Aorta (tissue), 5 donors: ENCODE data around the gene DRC7. TPM values are rescaled to one million over a fixed set of nuclear protein-coding genes. Genes with fewer than 3 reads are reported as not detected.

Experiments used
- ATAC-seq: fragments of 200-7000 bp; cut with Tn5 transposase; one replicate; pipeline ENCODE4 v1.9.1; 2022; ENCODE audit warnings: moderate library complexity; ENCODE audit not compliant: low FRiP score
- DNase-seq, 2 donors: peaks; one replicate each; pipeline ENCODE4 v3.0.0-alpha.2; 2020
- H3K27ac ChIP-seq, 2 donors: one replicate each; pipeline ENCODE4 v1.5.1; 2013; ENCODE audit warnings: low read length in 2 of 2, mild to moderate bottlenecking in 2 of 2, moderate library complexity in 2 of 2, control low read depth in 1 of 2, inconsistent platforms in 1 of 2, low read depth in 1 of 2
- H3K27me3 ChIP-seq, 2 donors: one replicate each; pipeline ENCODE4 v1.6.1; 2013; ENCODE audit warnings: control low read depth in 1 of 2, low read length in 1 of 2, mild to moderate bottlenecking in 1 of 2, moderate library complexity in 1 of 2; ENCODE audit not compliant: insufficient read depth in 2 of 2, control insufficient read depth in 1 of 2
- H3K36me3 ChIP-seq, 2 donors: one replicate each; pipeline ENCODE4 v1.6.1; 2013; ENCODE audit warnings: control low read depth in 1 of 2, low read length in 1 of 2, mild to moderate bottlenecking in 1 of 2; ENCODE audit not compliant: insufficient read depth in 2 of 2, control insufficient read depth in 1 of 2
- H3K4me1 ChIP-seq, 2 donors: one replicate each; pipeline ENCODE4 v1.6.1; 2013; ENCODE audit warnings: low read length in 2 of 2, control low read depth in 1 of 2, mild to moderate bottlenecking in 1 of 2, moderate library complexity in 1 of 2; ENCODE audit not compliant: insufficient read depth in 2 of 2, control insufficient read depth in 1 of 2
- H3K4me3 ChIP-seq, 2 donors: one replicate each; pipeline ENCODE4 v1.5.1; 2013; ENCODE audit warnings: low read length in 2 of 2, control low read depth in 1 of 2, mild to moderate bottlenecking in 1 of 2
- H3K9me3 ChIP-seq: one replicate; pipeline ENCODE4 v1.6.1; 2013; ENCODE audit warnings: mild to moderate bottlenecking, low read length; ENCODE audit not compliant: control insufficient read depth
- WGBS, 2 donors: extraction: QIAGEN DNeasy Blood & Tissue Kit; methylation state at CpG; one replicate each; pipeline ENCODE4 v1.1.7; 2013; 5-methylcytosine and 5-hydroxymethylcytosine counted together
- intact Hi-C, 2 donors: fragments of 100-400 bp; cut with DNase I; formaldehyde crosslinking; loops; one replicate each; pipeline versions ENCODE4 v1.14.2 to v1.15.0; 2022
- polyA plus RNA-seq, 2 donors: library from polyadenylated mRNA; stranded (reverse); fragments of 200-250 nt; gene quantifications; one replicate each; pipeline ENCODE4 v1.2.3, GENCODE V29; 2013
- total RNA-seq, 2 donors: library from RNA; stranded (reverse); fragmentation: NEBNext Ultra II Directional; extraction: Animal tissue kit (Norgen Biotek cat#: 25700); gene quantifications; one replicate each; pipeline ENCODE4 v1.2.1, GENCODE V29; 2021
- donor health status: healthy with polysubstance abuse.
- donor health status: Bipolar disorder and iron deficiency.
- donor health status: DM: no; HTN: no; CAD: no.
- donor health status: DM: no; HTN: no; CAD: no.
- donor health status: DM: yes; HTN: yes; CAD: no.

DRC7 gene
- total and polyA plus RNA-seq, 4 donors, result 0.08 TPM; not detected in 3

DNA sequence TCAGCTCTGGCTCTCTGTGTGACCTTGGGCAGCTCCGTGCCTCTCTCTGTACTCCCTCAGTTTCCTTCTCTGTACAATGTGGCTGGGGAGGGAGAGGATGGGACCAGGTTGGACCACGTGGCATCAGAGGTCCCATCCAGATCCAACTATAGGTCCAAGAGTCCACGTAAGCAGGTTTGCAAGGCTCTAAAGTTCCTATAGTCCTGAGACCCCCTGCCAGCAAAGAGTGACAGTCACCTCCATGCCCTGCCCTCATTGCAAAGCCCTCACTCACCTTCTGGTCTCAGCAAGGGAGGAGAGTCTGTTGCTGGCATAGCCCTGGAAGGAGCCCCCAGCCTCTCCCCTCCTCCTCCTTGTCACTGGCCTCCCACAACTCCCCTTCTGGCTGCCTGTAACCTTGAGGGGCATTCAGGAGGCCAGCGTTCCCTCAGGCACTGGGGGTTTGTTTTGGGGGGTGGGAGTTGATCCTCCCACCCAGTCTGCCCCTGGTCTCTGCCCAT, 6.1 kb upstream of the DRC7 start:
- H3K27ac ChIP-seq, result no peak overlapping the region
- no peaks in the 10 kb centered on the region for H3K27me3 ChIP-seq
- intact Hi-C loops, result no loop called here
- peak in 1 of 2 donors; percentile 6 for DNase-seq
- no peak for ATAC-seq
- no peaks in the 10 kb centered on the region for H3K9me3 ChIP-seq
- H3K4me3 ChIP-seq, result no peak overlapping the region
- H3K4me1 ChIP-seq, result no peaks in the 10 kb centered on the region
- no peaks in the 10 kb centered on the region for H3K36me3 ChIP-seq
- WGBS, 2 donors, result 57 to 78% methylated on average over 4 of the region's 4 CpGs

DNA sequence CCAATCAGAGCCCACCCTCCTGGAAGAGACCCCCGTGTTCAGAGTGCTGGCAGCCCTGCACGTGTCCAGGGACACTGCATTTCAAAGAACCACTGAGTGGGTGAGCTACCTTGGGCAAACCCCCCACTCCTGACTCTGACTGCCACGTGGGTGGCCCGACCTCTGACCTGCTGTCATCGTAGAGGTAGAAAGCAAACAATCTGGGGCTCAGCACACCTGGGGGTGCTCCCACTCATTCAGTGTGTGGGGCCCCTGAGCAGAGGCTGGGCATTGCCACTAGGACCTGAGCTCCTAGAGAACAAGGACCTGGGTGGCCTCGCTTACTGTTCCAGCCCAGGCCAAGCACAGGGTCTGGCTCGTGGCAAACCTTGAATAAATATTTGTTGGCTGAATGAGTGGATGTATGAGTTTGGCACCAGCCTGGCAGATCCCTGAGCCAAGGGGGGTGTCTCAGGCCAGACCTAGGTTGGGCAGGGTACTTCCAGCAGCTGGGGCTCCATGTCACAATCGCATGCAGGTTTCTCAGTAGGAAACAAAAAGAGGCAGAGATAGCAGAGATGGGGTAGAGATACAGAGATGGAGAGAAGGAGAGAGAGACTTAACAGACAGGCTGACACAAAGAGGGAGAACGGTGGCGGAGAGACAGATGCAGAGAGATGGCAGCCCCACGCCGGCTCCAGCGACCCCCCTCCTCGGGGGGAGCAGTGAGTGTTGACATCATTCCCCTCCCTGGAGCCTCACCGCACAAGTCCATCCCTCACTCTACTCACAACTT, 5.4 kb upstream of the DRC7 start:
- Histone ChIP-seq H3K36me3 (no peaks in the 10 kb centered on the region), H3K4me3 (no peak overlapping the region), H3K4me1 (no peaks in the 10 kb centered on the region), H3K27ac (no peak overlapping the region), H3K9me3 (no peaks in the 10 kb centered on the region), H3K27me3 (no peaks in the 10 kb centered on the region)
- intact Hi-C loops, result no loop called here
- DNase-seq (peak in 1 of 2 donors; percentile 21), ATAC-seq (peak; percentile 8)
- 32 to 33% methylated on average over 15 of the region's 15 CpGs for WGBS, 2 donors

DNA sequence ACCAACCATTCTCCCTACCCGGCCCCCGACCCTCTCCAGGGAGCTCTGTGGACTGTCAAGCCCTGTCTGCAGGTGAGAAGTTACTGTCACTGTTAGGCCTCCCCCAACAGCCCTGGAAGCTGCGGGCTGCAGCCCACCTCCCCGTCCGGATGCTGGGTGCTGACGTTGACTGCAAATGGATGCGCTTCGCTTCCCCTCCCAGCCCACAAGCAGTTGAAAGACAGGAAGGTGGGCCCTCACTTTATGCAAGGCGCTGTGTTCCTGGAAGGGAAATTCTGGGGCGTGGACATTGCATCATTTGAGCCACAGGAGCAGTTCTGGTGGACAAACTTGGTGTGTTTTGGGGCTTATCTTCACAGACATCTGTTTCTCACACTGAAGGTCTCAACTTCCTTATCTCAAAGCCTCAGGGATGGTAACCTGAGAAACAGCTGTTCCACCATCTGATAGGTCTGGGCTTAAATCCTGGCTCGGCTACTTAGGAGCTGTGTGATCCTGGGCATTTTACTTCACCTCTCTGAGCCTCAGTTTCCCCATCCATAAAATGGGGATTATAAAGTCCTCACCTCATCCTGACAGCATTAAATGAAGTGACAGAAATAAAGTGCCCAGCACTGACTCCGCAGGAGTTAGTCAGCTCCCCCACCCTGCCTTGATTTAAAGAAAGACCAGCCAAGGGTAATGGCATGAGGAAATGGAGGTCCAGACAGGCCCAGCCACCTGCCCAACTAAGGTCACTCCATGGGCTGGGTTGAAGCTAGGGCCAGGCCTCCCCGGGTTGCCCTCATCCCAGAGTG, 4.6 kb upstream of the DRC7 start:
- WGBS, 2 donors, result 51 to 53% methylated on average over 13 of the region's 13 CpGs
- Histone ChIP-seq H3K36me3 (no peaks in the 10 kb centered on the region), H3K9me3 (no peaks in the 10 kb centered on the region), H3K4me3 (no peak overlapping the region), H3K4me1 (no peaks in the 10 kb centered on the region), H3K27ac (no peak overlapping the region), H3K27me3 (no peaks in the 10 kb centered on the region)
- no peak for ATAC-seq
- DNase-seq, result peak in 1 of 2 donors; percentile 27
- intact Hi-C loops, result no loop called here

DNA sequence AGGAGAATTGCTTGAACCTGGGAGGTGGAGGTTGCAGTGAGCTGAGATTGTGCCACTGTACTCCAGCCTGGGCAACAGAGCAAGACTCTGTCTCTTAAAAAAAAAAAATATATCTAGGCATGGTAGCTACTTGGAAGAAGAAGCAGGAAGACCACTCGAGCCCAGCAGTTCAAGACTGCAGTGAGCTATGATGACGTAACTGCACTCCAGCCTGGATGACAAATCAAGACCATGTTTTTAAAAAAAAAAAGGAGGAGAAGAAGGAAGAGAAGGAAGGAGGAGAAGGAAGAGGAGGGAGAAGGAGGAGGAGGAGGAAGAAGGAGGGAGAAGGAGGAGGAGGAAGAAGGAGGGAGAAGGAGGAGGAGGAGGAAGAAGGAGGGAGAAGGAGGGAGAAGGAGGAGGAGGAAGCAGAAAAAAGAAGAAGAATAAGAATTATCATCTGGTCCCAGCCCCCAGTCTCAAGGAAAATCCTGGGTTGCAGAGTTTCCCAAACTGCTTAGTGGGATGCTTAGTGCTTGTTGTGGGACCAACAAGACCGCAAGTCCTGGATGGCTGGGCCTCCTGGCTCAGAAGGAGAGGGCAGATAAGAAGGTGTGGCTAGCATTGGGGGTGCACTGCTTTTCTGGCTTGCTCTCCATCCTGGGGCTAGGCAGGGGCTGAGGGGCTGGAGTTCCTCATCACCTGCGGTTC, 3.7 kb upstream of the DRC7 start:
- Histone ChIP-seq H3K27me3 (no peaks in the 10 kb centered on the region), H3K9me3 (no peaks in the 10 kb centered on the region), H3K4me3 (no peak overlapping the region), H3K27ac (no peak overlapping the region), H3K36me3 (no peaks in the 10 kb centered on the region), H3K4me1 (no peaks in the 10 kb centered on the region)
- WGBS, 2 donors, result 69% methylated on average over 4 of the region's 4 CpGs
- peak; percentile 25 to 35 for DNase-seq
- intact Hi-C loops, result no loop called here
- ATAC-seq, result no peak

DNA sequence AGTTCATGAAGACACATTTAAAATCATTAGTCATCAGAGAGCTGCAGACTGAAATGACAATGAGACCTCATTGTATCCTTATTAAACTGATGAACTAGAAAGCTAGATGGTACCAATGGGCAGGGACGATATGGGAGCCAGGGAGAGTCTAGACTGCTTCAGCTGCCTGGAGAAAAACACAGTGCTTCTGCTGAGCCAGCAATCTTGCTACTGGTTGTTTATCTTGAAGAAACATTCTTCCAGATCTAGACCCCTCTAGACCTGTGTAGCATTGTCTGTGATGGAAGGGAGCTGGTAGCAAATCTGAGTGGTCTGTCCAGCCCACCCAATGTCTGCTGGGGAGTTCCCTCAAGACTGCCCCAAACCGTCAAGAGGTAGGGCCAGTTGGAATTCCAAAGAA, 2.0 kb upstream of the DRC7 start:
- no peaks in the 10 kb centered on the region for H3K9me3 ChIP-seq
- no peaks in the 10 kb centered on the region for H3K36me3 ChIP-seq
- no peak overlapping the region for H3K27ac ChIP-seq
- H3K4me1 ChIP-seq, result no peaks in the 10 kb centered on the region
- intact Hi-C loops, result no loop called here
- H3K4me3 ChIP-seq, result no peak overlapping the region
- WGBS, 2 donors, result 47 to 49% methylated on average over 2 of the region's 2 CpGs
- ATAC-seq (no peak), DNase-seq (peak in 1 of 2 donors; percentile 8)
- H3K27me3 ChIP-seq, result no peaks in the 10 kb centered on the region

DNA sequence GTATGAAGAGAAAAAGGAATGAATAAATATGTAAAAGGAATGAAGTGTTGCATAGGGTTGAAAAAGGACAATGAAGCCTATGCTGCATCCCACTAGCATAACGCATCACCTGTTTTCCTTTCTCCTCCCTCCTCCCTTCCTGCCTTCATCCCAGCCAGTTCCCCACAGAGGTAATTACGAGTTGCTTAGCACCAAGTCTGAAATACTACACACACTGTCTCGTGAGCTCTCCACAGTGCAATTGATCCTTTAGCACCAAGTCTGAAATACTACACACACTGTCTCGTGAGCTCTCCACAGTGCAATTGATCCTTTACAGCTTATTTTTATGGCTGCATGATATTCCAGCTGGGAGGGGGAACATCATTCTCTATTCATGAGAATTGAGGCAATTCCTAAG, 1.1 kb upstream of the DRC7 start:
- 60% methylated on average over 4 of the region's 4 CpGs for WGBS, 2 donors

DNA sequence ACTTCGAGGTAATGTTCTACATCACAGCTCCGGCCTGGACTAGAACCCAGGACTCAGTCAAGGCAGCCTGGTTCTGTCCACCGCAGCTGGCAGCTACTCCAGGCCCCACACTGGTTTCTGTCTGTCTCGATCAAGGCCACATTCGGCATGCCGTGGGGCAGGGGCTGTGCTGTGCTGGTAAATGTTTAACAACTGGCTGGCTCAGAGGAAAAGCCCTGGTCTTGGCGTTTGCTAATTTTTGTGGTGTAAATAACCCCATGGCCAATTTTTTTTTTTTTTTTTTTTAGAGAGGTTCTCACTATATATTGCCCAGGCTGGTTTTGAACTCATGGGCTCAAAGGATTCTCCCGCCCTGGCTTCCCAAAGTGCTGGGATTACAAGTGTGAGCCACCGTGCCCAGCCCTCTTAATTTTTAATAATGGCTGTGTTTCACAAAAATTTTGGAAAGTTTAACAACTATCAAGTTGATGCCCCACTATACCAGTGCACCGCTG, 328 bp upstream of the DRC7 start:
- intact Hi-C loops, result no loop called here
- no peaks in the 10 kb centered on the region for H3K4me1 ChIP-seq
- no peak overlapping the region for H3K27ac ChIP-seq
- ATAC-seq (no peak), DNase-seq (peak in 1 of 2 donors; percentile 47)
- WGBS, 2 donors, result 62 to 66% methylated on average over 10 of the region's 10 CpGs
- no peak overlapping the region for H3K4me3 ChIP-seq
- no peaks in the 10 kb centered on the region for H3K27me3 ChIP-seq
- no peaks in the 10 kb centered on the region for H3K36me3 ChIP-seq
- H3K9me3 ChIP-seq, result no peaks in the 10 kb centered on the region

More for the DNA sequence above, 1.1 kb upstream of the DRC7 start:
- intact Hi-C loops, result no loop called here
- no peak overlapping the region for H3K27ac ChIP-seq
- DNase-seq (no peak), ATAC-seq (no peak)
- H3K27me3 ChIP-seq, result no peaks in the 10 kb centered on the region
- no peaks in the 10 kb centered on the region for H3K36me3 ChIP-seq
- H3K9me3 ChIP-seq, result no peaks in the 10 kb centered on the region
- no peaks in the 10 kb centered on the region for H3K4me1 ChIP-seq
- H3K4me3 ChIP-seq, result no peak overlapping the region

DNA sequence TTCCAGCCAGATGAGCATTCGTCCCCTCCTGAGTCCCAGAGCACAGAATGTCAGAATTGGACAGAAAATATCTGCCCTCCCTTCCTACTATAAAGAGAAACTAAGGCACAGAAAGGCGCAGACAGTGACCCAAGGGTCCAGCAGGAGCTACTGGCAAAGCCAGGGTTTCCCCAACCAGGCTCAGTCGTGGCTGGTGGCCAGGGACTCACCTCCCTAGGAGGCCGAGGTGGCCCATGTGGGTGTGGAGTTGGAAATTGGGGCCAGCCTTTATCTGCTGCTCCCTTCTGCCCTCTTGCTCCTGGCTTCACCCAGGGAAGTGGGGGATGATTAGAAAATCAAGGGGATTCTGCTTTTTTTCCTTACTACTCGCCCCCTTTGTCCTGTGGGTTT, 1.1 kb downstream of the DRC7 start:
- intact Hi-C loops, result no loop called here
- DNase-seq (peak in 1 of 2 donors; percentile 27), ATAC-seq (no peak)
- Histone ChIP-seq H3K27ac (no peak overlapping the region), H3K36me3 (no peaks in the 10 kb centered on the region), H3K27me3 (no peaks in the 10 kb centered on the region), H3K4me1 (no peaks in the 10 kb centered on the region), H3K4me3 (no peak overlapping the region), H3K9me3 (no peaks in the 10 kb centered on the region)
- 78 to 82% methylated on average over 5 of the region's 5 CpGs for WGBS, 2 donors
